ENCODE results near the gene GGTLC1. TPM values are rescaled to one million over a fixed set of nuclear protein-coding genes. Genes with fewer than 3 reads are reported as not detected.

The GGTLC1 gene
- total RNA-seq, 1 experiment from 2014 or later: not detected

GRCh38 chr20:23959054-23959453 is 29.5 kb downstream of the GGTLC1 start:
- no TSS peak for BruUV-seq (replicated peaks)
- H3K9me3 Mint-ChIP-seq (ENCODE audit: low read depth, unreplicated experiment): no peaks in the 10 kb centered on the region
- CTCF ChIA-PET: no interaction called here

GRCh38 chr20:23955896-23956295 is 32.7 kb downstream of the GGTLC1 start:
- Mint-ChIP-seq H3K4me1 (ENCODE audit: low read depth, unreplicated experiment) (no peaks in the 10 kb centered on the region), H3K36me3 (ENCODE audit: insufficient read depth, unreplicated experiment) (no peaks in the 10 kb centered on the region), H3K4me3 (ENCODE audit: low read depth, unreplicated experiment) (no peak overlapping the region), H3K27ac (ENCODE audit: unreplicated experiment) (no peak overlapping the region), H3K9me3 (ENCODE audit: low read depth, unreplicated experiment) (no peaks in the 10 kb centered on the region), H3K27me3 (ENCODE audit: unreplicated experiment) (no peaks in the 10 kb centered on the region)
- BruUV-seq (replicated peaks): no TSS peak
- intact Hi-C loops (cut with micrococcal nuclease; ENCODE audit: unreplicated experiment): no loop called here
- no peak for DNase-seq
- CTCF ChIA-PET: no interaction called here
- no peak for TF ChIP-seq CTCF (IDR thresholded peaks at IDR 0.05; ENCODE audit: unreplicated experiment)

More at GRCh38 chr20:23959054-23959453, 29.5 kb downstream of the GGTLC1 start:
- no peaks in the 10 kb centered on the region for H3K27me3 Mint-ChIP-seq (ENCODE audit: unreplicated experiment)
- no peaks in the 10 kb centered on the region for H3K36me3 Mint-ChIP-seq (ENCODE audit: insufficient read depth, unreplicated experiment)
- intact Hi-C loops (cut with micrococcal nuclease; ENCODE audit: unreplicated experiment): no loop called here
- H3K27ac Mint-ChIP-seq (ENCODE audit: unreplicated experiment): no peak overlapping the region
- no peak for DNase-seq
- no peaks in the 10 kb centered on the region for H3K4me1 Mint-ChIP-seq (ENCODE audit: low read depth, unreplicated experiment)
- no peak for TF ChIP-seq CTCF (IDR thresholded peaks at IDR 0.05; ENCODE audit: unreplicated experiment)
- no peak overlapping the region for H3K4me3 Mint-ChIP-seq (ENCODE audit: low read depth, unreplicated experiment)

- no TSS peak for BruUV-seq (replicated peaks)
- no peaks in the 10 kb centered on the region for H3K27me3 Mint-ChIP-seq (ENCODE audit: unreplicated experiment)
- CTCF ChIA-PET: no interaction called here
- H3K36me3 Mint-ChIP-seq (ENCODE audit: insufficient read depth, unreplicated experiment): no peaks in the 10 kb centered on the region
- H3K4me1 Mint-ChIP-seq (ENCODE audit: low read depth, unreplicated experiment): no peaks in the 10 kb centered on the region
- H3K27ac Mint-ChIP-seq (ENCODE audit: unreplicated experiment): no peak overlapping the region
- no peak for DNase-seq
- no peaks in the 10 kb centered on the region for H3K9me3 Mint-ChIP-seq (ENCODE audit: low read depth, unreplicated experiment)
- intact Hi-C loops (cut with micrococcal nuclease; ENCODE audit: unreplicated experiment): no loop called here
- no peak for TF ChIP-seq CTCF (IDR thresholded peaks at IDR 0.05; ENCODE audit: unreplicated experiment)
- no peak overlapping the region for H3K4me3 Mint-ChIP-seq (ENCODE audit: low read depth, unreplicated experiment)
These were observed 34.4 kb downstream of the GGTLC1 start for GRCh38 chr20:23954008-23954745.

- CTCF ChIA-PET: no interaction called here
- Mint-ChIP-seq H3K36me3 (ENCODE audit: insufficient read depth, unreplicated experiment) (no peaks in the 10 kb centered on the region), H3K4me3 (ENCODE audit: low read depth, unreplicated experiment) (no peak overlapping the region), H3K4me1 (ENCODE audit: low read depth, unreplicated experiment) (no peaks in the 10 kb centered on the region), H3K27ac (ENCODE audit: unreplicated experiment) (no peak overlapping the region), H3K9me3 (ENCODE audit: low read depth, unreplicated experiment) (no peaks in the 10 kb centered on the region), H3K27me3 (ENCODE audit: unreplicated experiment) (no peaks in the 10 kb centered on the region)
- no peak for TF ChIP-seq CTCF (IDR thresholded peaks at IDR 0.05; ENCODE audit: unreplicated experiment)
- DNase-seq: no peak
- intact Hi-C loops (cut with micrococcal nuclease; ENCODE audit: unreplicated experiment): no loop called here
- BruUV-seq (replicated peaks): no TSS peak
These were observed 42.4 kb downstream of the GGTLC1 start for GRCh38 chr20:23946206-23946605.
